ENCODE data around the gene ENO4. TPM values are rescaled to one million over a fixed set of nuclear protein-coding genes. Genes with fewer than 3 reads are reported as not detected.

Gene ENO4
- total and polyA plus RNA-seq, 2 donors: 0.11 to 0.14 TPM

GRCh38 chr10:116853701-116854100 is 4.4 kb downstream of the ENO4 start:
- H3K4me1 ChIP-seq (ENCODE audit: control insufficient read depth in 2 of 2, insufficient read depth in 2 of 2, low read length in 2 of 2): peaks cover under 1 to 6% of the 10 kb centered on the region in 2 donors
- H3K36me3 ChIP-seq (ENCODE audit: control insufficient read depth in 2 of 2, insufficient read depth in 2 of 2, low read length in 1 of 2): no peaks in the 10 kb centered on the region
- DNase-seq (ENCODE audit: low read depth in 6 of 9, low spot score in 9 of 9): no peak
- 97% methylated on average over 4 of the region's 4 CpGs for WGBS
- H3K27ac ChIP-seq (ENCODE audit: low read depth in 1 of 2, low read length in 1 of 2): no peak overlapping the region
- peaks cover 4 to 25% of the 10 kb centered on the region in 2 donors for H3K27me3 ChIP-seq (ENCODE audit: control insufficient read depth in 2 of 2, insufficient read depth in 1 of 2, low read length in 1 of 2)
- H3K4me3 ChIP-seq (ENCODE audit: low read length in 2 of 2): no peak overlapping the region
- H3K9me3 ChIP-seq (ENCODE audit: control insufficient read depth in 2 of 2, insufficient read depth in 1 of 2, low read length in 1 of 2): no peaks in the 10 kb centered on the region

- WGBS: 95% methylated on average over 3 of the region's 3 CpGs
- Histone ChIP-seq H3K4me1 (ENCODE audit: control insufficient read depth in 2 of 2, insufficient read depth in 2 of 2, low read length in 2 of 2) (no peaks in the 10 kb centered on the region), H3K27ac (ENCODE audit: low read depth in 1 of 2, low read length in 1 of 2) (no peak overlapping the region), H3K4me3 (ENCODE audit: low read length in 2 of 2) (no peak overlapping the region), H3K9me3 (ENCODE audit: control insufficient read depth in 2 of 2, insufficient read depth in 1 of 2, low read length in 1 of 2) (no peaks in the 10 kb centered on the region), H3K36me3 (ENCODE audit: control insufficient read depth in 2 of 2, insufficient read depth in 2 of 2, low read length in 1 of 2) (no peaks in the 10 kb centered on the region), H3K27me3 (ENCODE audit: control insufficient read depth in 2 of 2, insufficient read depth in 1 of 2, low read length in 1 of 2) (no peaks in the 10 kb centered on the region)
- no peak for DNase-seq (ENCODE audit: low read depth in 6 of 9, low spot score in 9 of 9)
Observed at GRCh38 chr10:116857156-116857555, 7.9 kb downstream of the ENO4 start.

DNA sequence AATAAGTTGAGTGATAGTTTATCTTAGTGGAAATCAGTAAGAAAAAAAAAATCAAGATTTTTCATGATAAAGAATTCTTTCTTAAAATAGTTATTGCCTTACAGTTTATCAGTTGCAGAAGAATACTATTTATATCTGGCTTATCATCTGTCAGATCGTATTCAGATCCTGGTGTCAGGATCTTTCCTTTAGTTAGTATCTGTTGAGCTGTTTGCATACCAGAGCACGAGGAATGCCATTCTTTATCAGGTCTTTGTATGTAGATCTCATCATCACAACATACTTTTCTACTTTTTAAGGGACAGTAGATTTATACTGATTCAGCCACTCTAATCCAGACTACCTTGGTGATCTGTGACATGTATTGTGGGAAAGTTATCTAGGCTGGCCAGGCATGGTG is 12.5 kb downstream of the ENO4 start:
- no peaks in the 10 kb centered on the region for H3K9me3 ChIP-seq (ENCODE audit: control insufficient read depth in 2 of 2, insufficient read depth in 1 of 2, low read length in 1 of 2)
- H3K4me1 ChIP-seq (ENCODE audit: control insufficient read depth in 2 of 2, insufficient read depth in 2 of 2, low read length in 2 of 2): no peaks in the 10 kb centered on the region
- whole genome bisulfite sequencing: 92% methylated on average over 2 of the region's 2 CpGs
- DNase-seq (ENCODE audit: low read depth in 6 of 9, low spot score in 9 of 9): no peak
- H3K27me3 ChIP-seq (ENCODE audit: control insufficient read depth in 2 of 2, insufficient read depth in 1 of 2, low read length in 1 of 2): no peaks in the 10 kb centered on the region
- H3K36me3 ChIP-seq (ENCODE audit: control insufficient read depth in 2 of 2, insufficient read depth in 2 of 2, low read length in 1 of 2): no peaks in the 10 kb centered on the region
- H3K4me3 ChIP-seq (ENCODE audit: low read length in 2 of 2): no peak overlapping the region
- H3K27ac ChIP-seq (ENCODE audit: low read depth in 1 of 2, low read length in 1 of 2): no peak overlapping the region

DNA sequence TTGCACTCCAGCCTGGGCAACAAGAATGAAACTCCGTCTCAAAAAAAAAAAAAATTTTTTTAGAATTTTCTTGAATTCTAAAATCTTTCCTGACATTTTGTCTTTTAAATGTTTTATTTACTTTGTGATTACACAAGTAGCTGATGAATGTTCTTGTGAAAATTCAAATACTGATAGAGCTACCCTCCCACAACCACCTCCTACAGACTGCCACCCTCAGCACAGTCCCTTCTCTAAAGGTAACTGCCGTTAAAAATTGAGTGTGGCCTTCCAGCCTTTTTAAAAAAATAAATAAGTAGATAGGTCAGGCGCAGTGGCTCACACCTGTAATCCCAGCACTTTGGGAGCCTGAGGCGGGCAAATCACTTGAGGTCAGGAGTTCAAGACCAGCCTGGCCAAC is 15.1 kb downstream of the ENO4 start:
- H3K9me3 ChIP-seq (ENCODE audit: control insufficient read depth in 2 of 2, insufficient read depth in 1 of 2, low read length in 1 of 2): no peaks in the 10 kb centered on the region
- no peak overlapping the region for H3K4me3 ChIP-seq (ENCODE audit: low read length in 2 of 2)
- H3K27me3 ChIP-seq (ENCODE audit: control insufficient read depth in 2 of 2, insufficient read depth in 1 of 2, low read length in 1 of 2): no peaks in the 10 kb centered on the region
- no peak overlapping the region for H3K27ac ChIP-seq (ENCODE audit: low read depth in 1 of 2, low read length in 1 of 2)
- H3K36me3 ChIP-seq (ENCODE audit: control insufficient read depth in 2 of 2, insufficient read depth in 2 of 2, low read length in 1 of 2): no peaks in the 10 kb centered on the region
- DNase-seq (ENCODE audit: low read depth in 6 of 9, low spot score in 9 of 9): no peak
- 98% methylated on average over 4 of the region's 4 CpGs for WGBS
- H3K4me1 ChIP-seq (ENCODE audit: control insufficient read depth in 2 of 2, insufficient read depth in 2 of 2, low read length in 2 of 2): no peaks in the 10 kb centered on the region

DNA sequence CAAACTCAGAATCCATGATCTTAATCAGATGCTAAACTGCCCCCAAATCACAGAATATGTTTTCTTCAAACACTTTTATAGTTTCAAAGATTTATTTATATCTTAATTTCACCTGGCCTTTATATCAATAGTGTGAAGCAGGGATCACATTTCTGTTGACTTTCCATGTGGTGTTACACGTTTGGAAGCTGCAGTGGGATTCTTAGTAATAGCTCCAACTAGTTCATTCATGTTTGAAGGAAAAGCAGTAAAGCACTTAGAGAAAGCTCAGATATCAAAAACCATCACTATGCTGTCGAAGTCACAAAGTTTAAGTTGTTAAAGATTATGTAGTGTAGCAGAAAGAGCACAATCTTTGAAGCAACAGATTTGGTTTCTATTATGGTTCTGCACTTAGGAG is 16.8 kb downstream of the ENO4 start:
- Histone ChIP-seq H3K36me3 (ENCODE audit: control insufficient read depth in 2 of 2, insufficient read depth in 2 of 2, low read length in 1 of 2) (no peaks in the 10 kb centered on the region), H3K27me3 (ENCODE audit: control insufficient read depth in 2 of 2, insufficient read depth in 1 of 2, low read length in 1 of 2) (no peaks in the 10 kb centered on the region), H3K4me3 (ENCODE audit: low read length in 2 of 2) (no peak overlapping the region), H3K9me3 (ENCODE audit: control insufficient read depth in 2 of 2, insufficient read depth in 1 of 2, low read length in 1 of 2) (no peaks in the 10 kb centered on the region), H3K27ac (ENCODE audit: low read depth in 1 of 2, low read length in 1 of 2) (peak overlapping the region in 1 of 2 donors; percentile 17), H3K4me1 (ENCODE audit: control insufficient read depth in 2 of 2, insufficient read depth in 2 of 2, low read length in 2 of 2) (no peaks in the 10 kb centered on the region)
- 87% methylated on average over 2 of the region's 2 CpGs for WGBS
- DNase-seq (ENCODE audit: low read depth in 6 of 9, low spot score in 9 of 9): no peak

DNA sequence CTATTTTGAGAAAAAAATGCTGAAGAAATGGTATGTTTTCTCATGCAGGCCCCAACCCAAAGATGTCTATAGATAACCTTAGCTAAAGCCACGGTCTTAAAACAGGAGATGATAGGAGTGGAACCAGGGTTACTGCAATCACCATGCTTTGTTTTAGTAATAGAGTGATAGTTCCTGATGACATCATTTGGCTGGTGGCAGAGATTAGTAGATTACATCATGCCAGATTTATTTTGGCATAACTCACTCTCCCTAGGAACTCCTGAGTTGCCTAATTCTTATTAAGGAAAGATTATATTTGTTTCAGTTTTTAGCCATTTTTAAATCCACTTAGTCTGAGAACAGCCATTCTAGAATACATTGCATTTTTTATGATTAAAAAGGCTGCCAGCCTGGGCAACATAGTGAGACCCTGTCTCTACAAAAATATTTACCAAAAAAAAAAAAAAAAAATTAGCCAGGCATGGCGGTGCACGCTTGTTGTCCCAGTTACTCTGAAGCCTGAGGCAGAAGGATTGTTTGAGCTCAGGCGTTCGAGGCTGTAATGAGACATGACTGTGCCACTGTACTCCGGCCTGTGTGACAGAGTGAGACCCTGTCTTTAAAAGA is 17.8 kb downstream of the ENO4 start:
- H3K4me3 ChIP-seq (ENCODE audit: low read length in 2 of 2): no peak overlapping the region

GRCh38 chr10:116868198-116868676 is 18.9 kb downstream of the ENO4 start:
- no peak for DNase-seq (ENCODE audit: low read depth in 6 of 9, low spot score in 9 of 9)
- no peak overlapping the region for H3K4me3 ChIP-seq (ENCODE audit: low read length in 2 of 2)
- no peaks in the 10 kb centered on the region for H3K27me3 ChIP-seq (ENCODE audit: control insufficient read depth in 2 of 2, insufficient read depth in 1 of 2, low read length in 1 of 2)
- no peaks in the 10 kb centered on the region for H3K36me3 ChIP-seq (ENCODE audit: control insufficient read depth in 2 of 2, insufficient read depth in 2 of 2, low read length in 1 of 2)
- WGBS: 87% methylated on average over 4 of the region's 4 CpGs
- no peaks in the 10 kb centered on the region for H3K4me1 ChIP-seq (ENCODE audit: control insufficient read depth in 2 of 2, insufficient read depth in 2 of 2, low read length in 2 of 2)
- H3K9me3 ChIP-seq (ENCODE audit: control insufficient read depth in 2 of 2, insufficient read depth in 1 of 2, low read length in 1 of 2): no peaks in the 10 kb centered on the region
- no peak overlapping the region for H3K27ac ChIP-seq (ENCODE audit: low read depth in 1 of 2, low read length in 1 of 2)

More for the DNA sequence above, 17.8 kb downstream of the ENO4 start:
- H3K4me1 ChIP-seq (ENCODE audit: control insufficient read depth in 2 of 2, insufficient read depth in 2 of 2, low read length in 2 of 2): no peaks in the 10 kb centered on the region
- H3K27ac ChIP-seq (ENCODE audit: low read depth in 1 of 2, low read length in 1 of 2): no peak overlapping the region
- no peaks in the 10 kb centered on the region for H3K27me3 ChIP-seq (ENCODE audit: control insufficient read depth in 2 of 2, insufficient read depth in 1 of 2, low read length in 1 of 2)
- no peaks in the 10 kb centered on the region for H3K9me3 ChIP-seq (ENCODE audit: control insufficient read depth in 2 of 2, insufficient read depth in 1 of 2, low read length in 1 of 2)
- DNase-seq (ENCODE audit: low read depth in 6 of 9, low spot score in 9 of 9): no peak
- no peaks in the 10 kb centered on the region for H3K36me3 ChIP-seq (ENCODE audit: control insufficient read depth in 2 of 2, insufficient read depth in 2 of 2, low read length in 1 of 2)
- WGBS: 97% methylated on average over 6 of the region's 6 CpGs

DNA sequence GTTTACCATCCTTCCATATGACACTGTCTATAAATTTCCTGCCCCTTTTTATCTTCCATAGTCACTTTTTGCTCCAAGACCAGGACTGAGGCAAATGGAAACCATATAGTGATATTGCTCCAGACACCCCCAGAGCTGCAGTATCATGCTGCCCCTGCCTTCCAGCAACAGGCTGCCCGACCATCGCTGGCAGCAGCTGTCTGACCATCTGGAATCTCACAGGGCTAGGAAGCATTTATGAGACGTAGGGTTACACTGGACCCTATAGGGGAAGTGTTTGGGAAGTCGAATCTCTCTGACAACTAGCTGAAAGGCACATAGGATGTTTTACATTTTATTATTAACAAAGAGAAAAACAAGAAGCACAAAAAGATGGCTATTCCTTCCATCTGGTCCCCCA is 19.4 kb downstream of the ENO4 start:
- Histone ChIP-seq H3K27me3 (ENCODE audit: control insufficient read depth in 2 of 2, insufficient read depth in 1 of 2, low read length in 1 of 2) (no peaks in the 10 kb centered on the region), H3K9me3 (ENCODE audit: control insufficient read depth in 2 of 2, insufficient read depth in 1 of 2, low read length in 1 of 2) (no peaks in the 10 kb centered on the region), H3K4me3 (ENCODE audit: low read length in 2 of 2) (no peak overlapping the region), H3K27ac (ENCODE audit: low read depth in 1 of 2, low read length in 1 of 2) (no peak overlapping the region), H3K4me1 (ENCODE audit: control insufficient read depth in 2 of 2, insufficient read depth in 2 of 2, low read length in 2 of 2) (no peaks in the 10 kb centered on the region), H3K36me3 (ENCODE audit: control insufficient read depth in 2 of 2, insufficient read depth in 2 of 2, low read length in 1 of 2) (no peaks in the 10 kb centered on the region)
- no peak for DNase-seq (ENCODE audit: low read depth in 6 of 9, low spot score in 9 of 9)
- WGBS: 85% methylated on average over 4 of the region's 4 CpGs

DNA sequence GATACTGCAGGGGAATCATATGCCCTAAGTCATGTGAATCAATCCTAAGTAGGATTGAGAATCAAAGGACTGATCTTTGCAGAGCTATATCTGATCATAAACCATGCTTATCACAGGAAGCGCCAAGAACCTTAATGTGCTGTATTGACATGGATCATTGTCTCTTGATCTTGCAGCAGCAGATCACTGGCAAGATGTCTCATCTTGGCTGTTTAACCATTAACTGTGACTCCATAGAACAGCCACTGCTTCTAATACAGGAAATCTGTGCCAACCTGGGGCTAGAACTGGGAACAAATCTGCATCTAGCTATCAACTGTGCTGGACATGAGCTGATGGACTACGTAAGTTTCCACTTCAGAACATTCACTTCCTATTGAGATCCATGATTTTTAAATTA is 21.6 kb downstream of the ENO4 start:
- no peak for DNase-seq (ENCODE audit: low read depth in 6 of 9, low spot score in 9 of 9)
- H3K9me3 ChIP-seq (ENCODE audit: control insufficient read depth in 2 of 2, insufficient read depth in 1 of 2, low read length in 1 of 2): no peaks in the 10 kb centered on the region
- no peak overlapping the region for H3K4me3 ChIP-seq (ENCODE audit: low read length in 2 of 2)
- H3K4me1 ChIP-seq (ENCODE audit: control insufficient read depth in 2 of 2, insufficient read depth in 2 of 2, low read length in 2 of 2): no peaks in the 10 kb centered on the region
- no peak overlapping the region for H3K27ac ChIP-seq (ENCODE audit: low read depth in 1 of 2, low read length in 1 of 2)
- WGBS: 98% methylated on average over 2 of the region's 2 CpGs
- no peaks in the 10 kb centered on the region for H3K36me3 ChIP-seq (ENCODE audit: control insufficient read depth in 2 of 2, insufficient read depth in 2 of 2, low read length in 1 of 2)
- H3K27me3 ChIP-seq (ENCODE audit: control insufficient read depth in 2 of 2, insufficient read depth in 1 of 2, low read length in 1 of 2): no peaks in the 10 kb centered on the region

Measured in thymus (tissue), 11 donors.